HEK293 (cell line): Measurements from ENCODE around the gene SLC28A2.
"Not testable (repeated sequence)": the region's sequence is repeated elsewhere in the genome, so short reads cannot be mapped to it uniquely, and the experiment has no call there.

Source experiments
- CTCF ChIA-PET: fragments of 350-600 bp; formaldehyde crosslinking; extraction: SDS; loops from one replicate; lab custom pipeline; 2021; ENCODE audit warnings: antibody characterized with exemption; lab: Yijun Ruan, JAX
- POLR2A ChIA-PET: fragments of 300-600 bp; formaldehyde crosslinking; extraction: SDS; loops from one replicate; lab custom pipeline; 2020; ENCODE audit warnings: antibody characterized with exemption, inconsistent platforms; lab: Yijun Ruan, JAX
- H3K27ac ChIP-seq: fragments of 200-500 bp; sonication (Bioruptor generic); 2 replicates; pipeline ENCODE4 v1.5.1; 2014; ENCODE audit warnings: low read depth, low read length, control low read depth, inconsistent platforms; ENCODE audit errors: extremely low read depth
- H3K36me3 ChIP-seq, 2 experiments: fragments of 200-500 bp in 1 of 2; sonication (Bioruptor generic) in 1 of 2; 1 replicate in 1 of 2; 2 replicates in 1 of 2; pipeline ENCODE4 v1.5.1; 2014 to 2017; ENCODE audit warnings: inconsistent platforms in 2 of 2, low read length in 2 of 2; ENCODE audit not compliant: control insufficient read depth in 2 of 2, insufficient read depth in 1 of 2
- H3K4me1 ChIP-seq: fragments of 200-500 bp; sonication (Bioruptor generic); 2 replicates; pipeline ENCODE4 v1.5.1; 2014; ENCODE audit warnings: mild to moderate bottlenecking, low read length, inconsistent platforms; ENCODE audit not compliant: control insufficient read depth, insufficient read depth
- H3K4me3 ChIP-seq: 2 replicates; pipeline ENCODE4 v1.5.1; 2011; ENCODE audit warnings: low read depth, mild to moderate bottlenecking, control low read depth, low read length, moderate library complexity
- H3K9me3 ChIP-seq: fragments of 200-500 bp; sonication (Bioruptor generic); 2 replicates; pipeline ENCODE4 v1.5.1; 2014; ENCODE audit warnings: low read depth, low read length, inconsistent platforms; ENCODE audit not compliant: control insufficient read depth, insufficient read depth
- KLF9 ChIP-seq: fragments of 450-650 bp; formaldehyde crosslinking; IDR thresholded peaks from 2 replicates; pipeline ENCODE4 v1.5.1; 2016; ENCODE audit warnings: missing biosample characterization, missing genetic modification characterization, low read depth
- ZBTB17 ChIP-seq: fragments of 450-650 bp; formaldehyde crosslinking; IDR thresholded peaks from 2 replicates; pipeline ENCODE4 v1.5.1; 2016; ENCODE audit warnings: missing biosample characterization, missing genetic modification characterization
- ZFP69B ChIP-seq: fragments of 450-650 bp; formaldehyde crosslinking; IDR thresholded peaks from 2 replicates; pipeline ENCODE4 v1.5.1; 2016; ENCODE audit warnings: missing biosample characterization, missing genetic modification characterization
- ZNF114 ChIP-seq: fragments of 450-650 bp; formaldehyde crosslinking; IDR thresholded peaks from 2 replicates; pipeline ENCODE4 v1.5.0; 2017; ENCODE audit warnings: missing biosample characterization, missing genetic modification characterization
- ZNF174 ChIP-seq: fragments of 450-650 bp; formaldehyde crosslinking; IDR thresholded peaks from 2 replicates; pipeline ENCODE4 v1.5.0; 2017; ENCODE audit warnings: missing biosample characterization, mild to moderate bottlenecking, missing genetic modification characterization
- ZNF214 ChIP-seq: fragments of 450-650 bp; formaldehyde crosslinking; IDR thresholded peaks from 2 replicates; pipeline ENCODE4 v1.5.1; 2017; ENCODE audit warnings: missing biosample characterization, mild to moderate bottlenecking, missing genetic modification characterization, borderline replicate concordance
- ZNF23 ChIP-seq: fragments of 450-650 bp; formaldehyde crosslinking; IDR thresholded peaks from 2 replicates; pipeline ENCODE4 v1.5.1; 2016; ENCODE audit warnings: missing biosample characterization, missing genetic modification characterization, borderline replicate concordance
- ZNF274 ChIP-seq, 2 experiments: fragments of 200-500 bp in 1 of 2; fragments of 450-650 bp in 1 of 2; sonication (Bioruptor generic) in 1 of 2; formaldehyde crosslinking in 1 of 2; IDR thresholded peaks; 2 replicates each; pipeline versions ENCODE4 v1.5.1 to v1.6.1; 2014 to 2016; ENCODE audit warnings: borderline replicate concordance in 1 of 2, inconsistent platforms in 1 of 2, low read length in 1 of 2, missing biosample characterization in 1 of 2, missing genetic modification characterization in 1 of 2
- ZNF654 ChIP-seq: fragments of 450-650 bp; formaldehyde crosslinking; IDR thresholded peaks from 2 replicates; pipeline ENCODE4 v1.5.1; 2016; ENCODE audit warnings: low read depth, missing biosample characterization, missing genetic modification characterization
- ZNF792 ChIP-seq: fragments of 450-650 bp; formaldehyde crosslinking; IDR thresholded peaks from 2 replicates; pipeline ENCODE4 v1.5.1; 2016; ENCODE audit warnings: missing biosample characterization, missing genetic modification characterization
- ZNF830 ChIP-seq: fragments of 450-650 bp; IDR thresholded peaks from 2 replicates; pipeline ENCODE4 v1.5.0; 2018; ENCODE audit warnings: missing biosample characterization, missing genetic modification characterization, low read depth, mild to moderate bottlenecking, moderate library complexity
- TF ChIP-seq, protein P1 (sequence below): fragments of 450-650 bp; formaldehyde crosslinking; IDR thresholded peaks from 2 replicates; pipeline ENCODE4 v1.5.1; 2016; ENCODE audit warnings: missing biosample characterization, missing genetic modification characterization
- TF ChIP-seq, protein P2 (sequence below): fragments of 450-650 bp; formaldehyde crosslinking; IDR thresholded peaks from 2 replicates; pipeline ENCODE4 v1.5.1; 2016; ENCODE audit warnings: missing biosample characterization, missing genetic modification characterization
- TF ChIP-seq, protein P3 (sequence below): fragments of 450-650 bp; formaldehyde crosslinking; IDR thresholded peaks from 2 replicates; pipeline ENCODE4 v1.5.1; 2016; ENCODE audit warnings: missing biosample characterization, missing genetic modification characterization
- TF ChIP-seq, protein P4 (sequence below): fragments of 450-650 bp; formaldehyde crosslinking; IDR thresholded peaks from 2 replicates; pipeline ENCODE4 v1.5.1; 2016; ENCODE audit warnings: missing biosample characterization, missing genetic modification characterization

Gene SLC28A2

DNA sequence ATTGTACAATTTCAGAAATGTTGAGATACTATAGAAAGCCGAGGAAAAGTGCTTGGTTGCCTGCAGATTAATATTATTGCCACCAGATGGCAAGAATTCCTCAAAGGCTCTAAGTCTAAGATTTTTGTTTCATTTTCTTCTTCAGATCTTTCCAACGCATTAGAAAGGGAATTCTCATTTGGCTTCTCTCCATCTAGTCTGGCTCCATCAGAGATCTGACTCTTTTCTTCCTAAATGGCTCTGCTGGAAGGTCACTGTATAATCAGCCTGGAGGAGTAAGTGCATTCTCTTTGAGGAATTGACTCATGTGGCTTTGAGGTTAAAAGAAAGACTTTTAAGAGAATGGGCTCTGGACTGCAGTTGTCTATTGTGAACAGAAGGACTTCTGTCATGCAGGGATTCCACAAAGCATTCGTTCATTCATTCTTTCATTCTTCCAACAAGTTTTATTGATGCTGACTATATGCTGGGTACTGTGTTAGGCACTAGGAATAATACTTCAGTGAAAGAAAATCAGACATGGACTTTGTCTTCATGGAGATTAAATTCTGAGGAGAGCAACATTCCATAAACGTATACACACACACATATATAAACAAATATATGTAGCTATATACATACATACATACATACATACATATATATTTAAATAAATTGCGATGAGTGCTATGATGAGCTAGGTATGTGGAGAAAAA is 55.3 kb downstream of the SLC28A2 start:
- Histone ChIP-seq H3K27ac (no peak overlapping the region), H3K4me1 (0 out of 2 replicates have a peak, but pooled peaks cover 2% of the 10 kb centered on the region), H3K4me3 (no peak overlapping the region), H3K36me3 (no peaks in the 10 kb centered on the region), H3K9me3 (no peaks in the 10 kb centered on the region)
- ChIA-PET POLR2A (no interaction called here), CTCF (interaction anchor here (0.9 kb wide), 1 partner anchor 86 kb away, joined by 4 read pairs; no protein-coding TSS in a partner anchor)
- TF ChIP-seq, protein P1, sequence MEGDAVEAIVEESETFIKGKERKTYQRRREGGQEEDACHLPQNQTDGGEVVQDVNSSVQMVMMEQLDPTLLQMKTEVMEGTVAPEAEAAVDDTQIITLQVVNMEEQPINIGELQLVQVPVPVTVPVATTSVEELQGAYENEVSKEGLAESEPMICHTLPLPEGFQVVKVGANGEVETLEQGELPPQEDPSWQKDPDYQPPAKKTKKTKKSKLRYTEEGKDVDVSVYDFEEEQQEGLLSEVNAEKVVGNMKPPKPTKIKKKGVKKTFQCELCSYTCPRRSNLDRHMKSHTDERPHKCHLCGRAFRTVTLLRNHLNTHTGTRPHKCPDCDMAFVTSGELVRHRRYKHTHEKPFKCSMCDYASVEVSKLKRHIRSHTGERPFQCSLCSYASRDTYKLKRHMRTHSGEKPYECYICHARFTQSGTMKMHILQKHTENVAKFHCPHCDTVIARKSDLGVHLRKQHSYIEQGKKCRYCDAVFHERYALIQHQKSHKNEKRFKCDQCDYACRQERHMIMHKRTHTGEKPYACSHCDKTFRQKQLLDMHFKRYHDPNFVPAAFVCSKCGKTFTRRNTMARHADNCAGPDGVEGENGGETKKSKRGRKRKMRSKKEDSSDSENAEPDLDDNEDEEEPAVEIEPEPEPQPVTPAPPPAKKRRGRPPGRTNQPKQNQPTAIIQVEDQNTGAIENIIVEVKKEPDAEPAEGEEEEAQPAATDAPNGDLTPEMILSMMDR, result peak; percentile 33; the same call in 1 of the 2 replicates
- TF ChIP-seq ZNF830 (no peak), ZNF654 (tag by site-specific recombination) (peak; percentile 45), ZNF114 (tag by site-specific recombination) (no peak)

DNA sequence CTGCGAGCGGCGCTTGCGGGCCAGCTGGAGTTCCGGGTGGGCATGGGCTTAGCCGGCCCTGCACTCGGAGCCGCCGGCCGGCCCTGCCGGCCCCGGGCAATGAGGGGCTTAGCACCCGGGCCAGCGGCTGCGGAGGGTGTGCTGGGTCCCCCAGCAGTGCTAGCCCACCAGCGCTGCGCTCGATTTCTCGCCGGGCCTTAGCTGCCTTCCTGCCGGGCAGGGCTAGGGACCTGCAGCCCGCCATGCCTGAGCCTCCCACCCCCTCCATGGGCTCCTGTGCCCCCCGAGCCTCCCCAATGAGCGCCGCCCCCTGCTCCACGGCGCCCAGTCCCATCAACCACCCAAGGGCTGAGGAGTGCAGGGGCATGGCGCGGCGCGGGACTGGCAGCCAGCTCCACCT is 62.1 kb downstream of the SLC28A2 start:
- H3K36me3 ChIP-seq, POLR2A ChIA-PET, H3K4me3 ChIP-seq, CTCF ChIA-PET, H3K27ac ChIP-seq, H3K4me1 ChIP-seq, H3K9me3 ChIP-seq: not testable (repeated sequence)

DNA sequence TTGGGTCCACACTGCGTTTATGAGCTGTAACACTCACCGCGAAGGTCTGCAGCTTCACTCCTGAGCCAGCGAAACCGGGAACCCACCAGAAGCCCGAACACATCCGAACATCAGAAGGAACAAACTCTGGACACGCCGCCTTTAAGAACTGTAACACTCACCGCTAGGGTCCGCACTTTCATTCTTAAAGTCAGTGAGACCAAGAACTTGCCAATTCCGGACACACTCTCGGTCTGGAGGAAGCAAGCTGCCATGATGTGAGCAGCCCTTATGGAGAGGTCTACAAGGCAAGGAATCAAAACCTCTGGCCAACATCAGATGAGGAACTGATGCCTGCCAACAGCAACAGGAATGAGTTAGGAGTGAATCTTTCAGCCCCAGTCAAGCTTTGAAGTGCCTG is 62.9 kb downstream of the SLC28A2 start:
- Histone ChIP-seq H3K4me1 (no peaks in the 10 kb centered on the region), H3K36me3 (no peaks in the 10 kb centered on the region), H3K9me3 (no peaks in the 10 kb centered on the region), H3K4me3 (no peak overlapping the region), H3K27ac (no peak overlapping the region)
- ChIA-PET CTCF (interaction anchor here (0.7 to 0.9 kb wide), 2 partner anchors 86 to 109 kb away, joined by 3 read pairs; no protein-coding TSS in a partner anchor), POLR2A (no interaction called here)
- TF ChIP-seq ZNF214, result no peak
- TF ChIP-seq, protein P2, sequence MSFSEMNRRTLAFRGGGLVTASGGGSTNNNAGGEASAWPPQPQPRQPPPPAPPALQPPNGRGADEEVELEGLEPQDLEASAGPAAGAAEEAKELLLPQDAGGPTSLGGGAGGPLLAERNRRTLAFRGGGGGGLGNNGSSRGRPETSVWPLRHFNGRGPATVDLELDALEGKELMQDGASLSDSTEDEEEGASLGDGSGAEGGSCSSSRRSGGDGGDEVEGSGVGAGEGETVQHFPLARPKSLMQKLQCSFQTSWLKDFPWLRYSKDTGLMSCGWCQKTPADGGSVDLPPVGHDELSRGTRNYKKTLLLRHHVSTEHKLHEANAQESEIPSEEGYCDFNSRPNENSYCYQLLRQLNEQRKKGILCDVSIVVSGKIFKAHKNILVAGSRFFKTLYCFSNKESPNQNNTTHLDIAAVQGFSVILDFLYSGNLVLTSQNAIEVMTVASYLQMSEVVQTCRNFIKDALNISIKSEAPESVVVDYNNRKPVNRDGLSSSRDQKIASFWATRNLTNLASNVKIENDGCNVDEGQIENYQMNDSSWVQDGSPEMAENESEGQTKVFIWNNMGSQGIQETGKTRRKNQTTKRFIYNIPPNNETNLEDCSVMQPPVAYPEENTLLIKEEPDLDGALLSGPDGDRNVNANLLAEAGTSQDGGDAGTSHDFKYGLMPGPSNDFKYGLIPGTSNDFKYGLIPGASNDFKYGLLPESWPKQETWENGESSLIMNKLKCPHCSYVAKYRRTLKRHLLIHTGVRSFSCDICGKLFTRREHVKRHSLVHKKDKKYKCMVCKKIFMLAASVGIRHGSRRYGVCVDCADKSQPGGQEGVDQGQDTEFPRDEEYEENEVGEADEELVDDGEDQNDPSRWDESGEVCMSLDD (tag by site-specific recombination), result no peak
- TF ChIP-seq ZNF23 (tag by site-specific recombination), result no peak
- TF ChIP-seq, protein P3, sequence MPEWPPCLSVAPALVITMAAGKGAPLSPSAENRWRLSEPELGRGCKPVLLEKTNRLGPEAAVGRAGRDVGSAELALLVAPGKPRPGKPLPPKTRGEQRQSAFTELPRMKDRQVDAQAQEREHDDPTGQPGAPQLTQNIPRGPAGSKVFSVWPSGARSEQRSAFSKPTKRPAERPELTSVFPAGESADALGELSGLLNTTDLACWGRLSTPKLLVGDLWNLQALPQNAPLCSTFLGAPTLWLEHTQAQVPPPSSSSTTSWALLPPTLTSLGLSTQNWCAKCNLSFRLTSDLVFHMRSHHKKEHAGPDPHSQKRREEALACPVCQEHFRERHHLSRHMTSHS (tag by site-specific recombination), result no peak
- no peak for TF ChIP-seq ZNF792 (tag by site-specific recombination)
- TF ChIP-seq ZNF174 (tag by site-specific recombination), result no peak

DNA sequence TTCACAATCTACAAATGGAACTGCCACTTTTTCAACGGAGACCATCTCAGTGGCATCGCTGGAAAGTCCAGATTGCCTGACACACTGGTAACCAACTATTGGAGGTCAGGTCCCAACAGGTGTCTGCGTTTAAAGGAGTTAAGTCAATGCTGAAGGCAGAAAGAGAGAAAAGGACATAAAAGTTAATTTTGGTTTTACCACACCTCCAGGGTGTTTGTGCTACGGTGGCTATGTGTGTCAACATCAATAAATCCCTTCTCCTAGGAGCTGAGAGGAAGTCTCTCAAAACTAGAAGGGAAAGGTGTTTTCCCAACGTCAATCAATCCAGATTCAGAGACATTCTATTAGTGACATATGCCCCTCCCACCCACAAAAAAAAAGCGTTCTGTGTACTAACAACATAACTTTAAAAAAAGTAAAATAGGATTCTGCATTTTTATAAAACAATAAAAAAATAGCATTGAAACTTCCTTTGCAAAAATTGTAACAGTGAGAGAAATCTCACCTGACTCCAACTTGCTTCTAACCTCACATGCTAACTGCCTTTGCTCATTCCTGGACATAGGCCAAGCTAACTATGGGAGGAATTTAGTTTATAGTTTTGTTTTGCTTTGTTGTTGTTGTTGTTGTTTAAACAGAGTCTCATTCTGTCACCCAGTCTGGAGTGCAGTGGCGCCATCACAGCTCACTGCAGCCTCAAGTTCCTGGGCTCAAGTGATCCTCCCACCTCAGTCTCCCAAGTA is 67.6 kb downstream of the SLC28A2 start:
- ChIA-PET CTCF (no interaction called here), POLR2A (no interaction called here)
- Histone ChIP-seq H3K4me1 (no peaks in the 10 kb centered on the region), H3K4me3 (no peak overlapping the region), H3K36me3 (no peaks in the 10 kb centered on the region), H3K9me3 (no peaks in the 10 kb centered on the region), H3K27ac (no peak overlapping the region)
- TF ChIP-seq, protein P4, sequence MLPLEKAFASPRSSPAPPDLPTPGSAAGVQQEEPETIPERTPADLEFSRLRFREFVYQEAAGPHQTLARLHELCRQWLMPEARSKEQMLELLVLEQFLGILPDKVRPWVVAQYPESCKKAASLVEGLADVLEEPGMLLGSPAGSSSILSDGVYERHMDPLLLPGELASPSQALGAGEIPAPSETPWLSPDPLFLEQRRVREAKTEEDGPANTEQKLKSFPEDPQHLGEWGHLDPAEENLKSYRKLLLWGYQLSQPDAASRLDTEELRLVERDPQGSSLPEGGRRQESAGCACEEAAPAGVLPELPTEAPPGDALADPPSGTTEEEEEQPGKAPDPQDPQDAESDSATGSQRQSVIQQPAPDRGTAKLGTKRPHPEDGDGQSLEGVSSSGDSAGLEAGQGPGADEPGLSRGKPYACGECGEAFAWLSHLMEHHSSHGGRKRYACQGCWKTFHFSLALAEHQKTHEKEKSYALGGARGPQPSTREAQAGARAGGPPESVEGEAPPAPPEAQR (tag by site-specific recombination), result no peak
- no peak for TF ChIP-seq ZNF274 (IDR thresholded peaks at IDR 0.05; ENCODE audit: low read length)
- TF ChIP-seq ZNF274 (tag by site-specific recombination; IDR thresholded peaks at IDR 0.05; ENCODE audit: borderline replicate concordance), result no peak
- no peak for TF ChIP-seq ZBTB17 (tag by site-specific recombination)
- TF ChIP-seq, protein P1, result no peak
- no peak for TF ChIP-seq KLF9 (tag by site-specific recombination)
- no peak for TF ChIP-seq ZFP69B (tag by site-specific recombination)
